GM21576 (cell line): ENCODE measurements around the gene SP140L.
"Not testable (repeated sequence)": the region's sequence is repeated elsewhere in the genome, so short reads cannot be mapped to it uniquely, and the experiment has no call there.

Source experiments
- ATAC-seq: cut with Tn5 transposase; IDR thresholded peaks from one replicate; pipeline ENCODE4 v1.9.1; 2021; ENCODE audit warnings: mild to moderate bottlenecking, moderate library complexity; ENCODE audit not compliant: unreplicated experiment

SP140L gene

DNA sequence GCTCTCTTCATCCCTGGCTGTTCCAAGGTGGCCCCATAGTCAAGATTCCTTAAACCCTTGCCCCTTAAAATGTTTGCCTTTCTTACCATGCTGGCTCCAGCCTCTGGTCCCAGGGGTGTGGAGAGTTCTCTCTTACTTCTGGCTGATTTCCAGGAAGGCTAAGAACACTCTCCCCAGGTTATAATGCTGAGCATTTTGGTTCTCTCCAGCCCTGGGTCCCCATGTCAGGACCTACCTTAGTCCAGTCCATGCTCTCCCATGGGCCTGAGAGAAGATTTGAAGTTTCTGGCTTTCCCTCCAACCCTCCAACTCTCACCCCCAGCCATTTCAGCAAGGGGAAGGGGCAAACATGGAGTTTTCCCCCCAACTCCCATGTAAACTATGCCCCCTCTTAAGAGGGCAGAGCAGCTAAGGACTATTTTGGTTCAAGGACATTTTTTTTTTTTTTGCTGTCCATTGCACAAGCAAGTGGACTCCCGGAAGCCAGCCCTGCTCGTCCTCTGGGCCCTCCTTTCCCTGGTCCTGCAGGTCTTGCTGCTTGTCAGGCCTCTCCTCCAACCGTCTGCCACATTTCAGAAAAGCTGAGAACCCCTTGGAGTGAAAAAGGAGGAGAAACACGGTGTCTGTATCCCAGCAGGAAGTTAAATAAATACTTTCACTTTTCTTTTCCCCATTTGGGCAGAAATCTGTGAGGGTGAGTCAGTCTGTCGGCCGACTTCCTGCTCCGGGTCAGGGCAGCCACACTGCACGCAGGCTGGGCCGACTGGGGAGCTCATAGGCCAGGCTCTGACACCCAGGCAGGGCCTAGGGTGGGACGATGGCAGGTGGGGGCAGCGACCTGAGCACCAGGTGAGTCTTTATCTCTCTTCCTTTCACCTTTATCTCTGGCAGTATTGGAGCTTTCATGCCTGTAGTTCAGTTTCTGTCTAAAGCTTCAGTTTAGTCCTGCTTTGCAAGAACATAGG lies at the start of gene SP140L:
SP140L (plus strand) TSS at position 741 of the 965 bp plus-strand sequence; CDS start at position 818, 77 bp downstream.
- peak; percentile 87 for ATAC-seq

DNA sequence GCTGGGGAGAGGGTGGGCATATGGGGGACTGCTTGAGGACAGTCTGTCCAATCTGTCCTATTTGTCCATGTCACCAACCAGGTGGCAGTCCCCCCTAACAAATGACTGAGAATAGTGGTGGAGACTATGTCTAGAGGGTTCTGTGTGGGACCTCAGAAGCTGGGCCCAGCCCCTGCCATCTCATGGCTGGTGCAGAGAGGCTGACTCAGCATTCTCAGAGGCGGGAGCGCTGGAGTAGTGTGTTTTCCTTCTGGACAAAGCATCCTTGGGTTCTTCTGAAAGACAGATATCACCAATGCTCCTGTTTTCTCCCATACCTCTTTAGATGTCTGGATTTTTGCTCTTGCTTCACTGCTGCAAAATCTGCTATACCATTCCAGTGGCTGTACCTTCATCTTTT lies 44.1 kb upstream of the SP140L start:
- no peak for ATAC-seq

DNA sequence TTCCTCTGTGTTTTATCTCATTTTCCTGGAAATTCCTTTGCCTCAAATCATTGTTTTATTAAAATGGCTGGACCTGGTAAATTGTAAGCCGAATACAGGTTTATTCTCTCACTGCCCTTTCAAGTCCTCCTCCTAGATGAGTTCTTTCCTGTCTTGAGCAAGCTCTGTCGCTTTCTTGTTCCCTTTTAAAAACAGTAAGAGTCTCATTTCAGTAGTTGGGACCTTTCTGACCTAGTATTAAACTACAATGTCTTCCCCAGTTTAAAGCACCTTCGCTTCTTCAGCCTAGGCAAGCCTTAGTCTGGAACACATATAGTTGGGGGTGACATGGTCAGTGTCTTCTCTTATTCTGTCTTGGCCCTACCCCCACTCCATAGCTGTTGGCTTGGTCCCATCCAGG lies 40.9 kb upstream of the SP140L start:
- no peak for ATAC-seq

DNA sequence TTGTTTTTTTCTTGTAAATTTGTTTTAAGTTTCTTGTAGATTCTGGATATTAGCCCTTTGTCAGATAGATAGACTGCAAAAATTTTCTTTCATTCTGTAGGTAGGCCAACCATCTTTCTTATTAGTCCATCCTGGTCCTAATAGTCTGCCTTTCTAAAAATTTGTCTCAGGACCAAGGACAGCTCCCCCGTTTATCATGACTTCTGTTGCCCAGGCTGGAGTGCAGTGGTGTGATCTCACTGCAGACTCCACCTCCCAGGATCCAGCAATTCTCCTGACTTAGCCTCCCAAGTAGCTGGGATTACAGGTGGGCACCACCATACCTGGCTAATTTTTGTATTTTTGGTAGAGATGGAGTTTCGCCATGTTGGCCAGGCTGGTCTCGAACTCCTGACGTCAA lies 37.7 kb upstream of the SP140L start:
- not testable (repeated sequence) for ATAC-seq

DNA sequence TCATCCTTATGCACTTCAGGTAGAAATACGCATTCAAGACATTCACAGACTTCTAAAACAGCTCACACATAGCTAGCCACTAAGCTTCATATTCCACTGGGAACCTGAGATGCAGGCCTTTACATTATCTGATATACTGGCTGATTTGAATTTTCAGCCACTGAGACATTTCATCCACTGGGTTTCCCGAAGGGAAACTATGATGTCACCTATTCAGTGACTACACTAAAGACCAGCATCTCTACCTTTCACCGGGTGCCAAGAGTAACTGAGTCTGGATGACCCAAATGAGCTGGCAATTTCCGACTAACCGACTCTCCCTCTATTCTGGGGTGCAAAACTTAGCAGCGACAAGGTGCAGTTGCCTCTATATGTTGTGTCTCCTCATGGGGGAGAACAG lies 31.8 kb upstream of the SP140L start:
- ATAC-seq: no peak

DNA sequence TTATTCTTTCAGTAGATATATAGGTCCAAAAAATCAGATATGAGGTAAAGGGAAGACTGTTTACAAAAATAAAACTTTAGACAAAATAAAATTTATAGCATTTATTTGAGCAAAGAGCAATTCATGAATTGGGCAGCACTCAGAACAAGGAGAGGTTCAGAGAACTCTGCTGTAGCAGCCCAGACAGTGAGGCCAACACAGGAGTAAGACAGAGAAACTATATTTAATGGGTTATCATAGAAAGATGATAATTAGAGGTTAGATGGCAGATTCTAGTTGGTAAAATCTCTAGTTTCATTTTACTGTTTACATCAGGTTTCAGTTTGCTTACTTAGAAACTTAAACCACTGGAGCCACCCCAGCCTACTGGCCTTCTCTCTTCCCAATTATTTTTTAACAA lies 30.1 kb upstream of the SP140L start:
- ATAC-seq: no peak

DNA sequence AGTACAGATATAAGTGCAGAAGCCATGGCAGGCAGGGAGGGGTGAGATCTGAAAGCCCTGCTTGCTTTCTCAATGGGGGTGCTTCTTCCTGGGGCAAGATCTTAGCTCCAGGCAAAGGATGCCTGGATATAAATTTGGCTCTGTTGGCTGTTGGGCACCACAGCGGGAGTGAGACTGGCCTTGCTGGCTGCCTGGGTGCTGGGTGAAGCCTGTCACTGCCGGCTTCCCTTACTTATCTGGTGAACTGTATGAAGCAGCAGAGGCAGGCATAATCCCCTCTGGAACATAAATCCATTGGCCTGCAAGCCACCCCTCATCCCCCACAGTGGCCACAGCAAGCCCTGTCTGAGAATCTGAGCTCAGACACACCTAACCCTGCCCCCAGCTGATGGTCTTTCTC lies 27.4 kb upstream of the SP140L start:
- ATAC-seq: no peak

DNA sequence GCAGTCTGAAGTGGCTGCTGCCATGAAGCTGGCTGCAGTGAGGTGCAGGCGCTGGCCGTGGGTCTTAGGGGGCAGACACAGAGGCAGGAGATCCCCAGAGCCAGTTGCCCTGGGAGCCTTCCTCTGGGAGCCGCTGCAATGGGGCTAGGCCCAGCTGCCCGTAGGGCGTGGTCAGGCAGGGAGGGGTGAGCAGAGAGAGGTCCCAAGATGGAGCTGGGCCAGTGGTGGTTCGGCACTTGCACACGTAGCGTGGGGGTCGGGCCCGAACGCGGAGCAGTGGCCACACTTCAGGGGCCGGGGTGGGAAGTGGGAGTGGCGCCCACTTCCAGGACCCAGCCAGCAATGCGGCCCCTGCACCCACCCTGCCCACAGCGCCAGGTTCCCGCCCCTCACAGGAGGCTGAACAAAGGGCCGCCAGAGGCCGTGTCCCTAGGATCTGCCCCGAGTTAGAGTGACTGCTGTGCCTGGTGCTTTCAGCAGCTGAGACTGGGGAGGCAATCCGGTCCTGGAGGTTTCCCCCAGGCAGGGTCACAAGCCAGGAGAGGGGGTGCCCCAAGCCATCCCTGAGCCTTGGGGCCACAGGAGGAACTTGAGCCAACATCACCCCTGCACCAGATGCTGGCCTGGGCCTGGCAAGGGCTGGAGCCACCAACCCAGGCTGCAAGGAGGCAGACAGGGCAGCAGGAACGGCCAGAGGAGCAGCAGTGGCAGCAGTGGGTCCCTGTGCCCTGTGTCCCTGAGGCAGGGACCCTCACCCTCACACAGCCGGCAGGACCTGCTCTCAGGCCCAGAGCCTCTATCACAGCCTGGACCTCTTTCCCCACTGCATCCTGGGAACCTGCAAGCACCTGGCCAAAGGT lies 21.3 kb upstream of the SP140L start:
- ATAC-seq: no peak

DNA sequence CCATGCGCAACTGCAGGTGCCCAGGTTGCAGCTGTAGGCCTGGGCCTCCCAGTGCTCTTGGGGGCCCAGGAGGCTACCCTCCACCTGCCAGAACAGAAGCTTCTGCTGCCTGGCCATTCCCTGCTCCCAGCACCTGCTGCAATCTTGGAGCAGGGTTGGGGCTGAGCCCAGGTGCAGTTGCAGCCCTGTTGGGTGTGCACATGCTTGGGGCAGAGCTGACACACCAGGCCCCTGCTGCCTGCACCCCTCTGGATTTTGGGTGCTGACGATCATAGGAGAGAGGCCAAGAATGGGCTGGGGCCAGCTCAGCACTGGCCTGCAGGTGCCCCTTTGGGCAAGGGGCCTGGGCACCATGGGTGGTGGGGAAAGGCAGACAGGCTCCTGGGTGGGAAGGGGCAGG lies 20.5 kb upstream of the SP140L start:
- ATAC-seq: no peak

DNA sequence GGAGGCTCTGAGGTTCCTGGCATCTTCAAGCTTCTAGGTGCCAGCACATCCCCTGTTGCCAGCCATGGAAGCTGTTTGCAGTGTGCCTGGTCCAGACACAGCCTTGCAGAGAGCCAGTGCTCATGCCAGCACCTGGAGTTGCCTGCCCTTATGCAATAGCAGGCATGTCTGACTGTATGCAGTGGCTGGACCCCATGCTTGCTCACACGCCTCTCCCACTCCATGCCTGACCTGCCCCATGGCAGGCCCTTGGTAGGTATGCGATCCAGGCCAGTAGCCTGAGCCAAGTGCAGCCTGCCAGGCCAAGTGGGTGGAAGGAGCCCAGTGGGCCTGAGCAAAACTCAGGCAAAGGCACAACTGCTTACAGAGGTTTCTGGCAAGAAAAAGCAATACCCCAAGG lies 19.5 kb upstream of the SP140L start:
- no peak for ATAC-seq

DNA sequence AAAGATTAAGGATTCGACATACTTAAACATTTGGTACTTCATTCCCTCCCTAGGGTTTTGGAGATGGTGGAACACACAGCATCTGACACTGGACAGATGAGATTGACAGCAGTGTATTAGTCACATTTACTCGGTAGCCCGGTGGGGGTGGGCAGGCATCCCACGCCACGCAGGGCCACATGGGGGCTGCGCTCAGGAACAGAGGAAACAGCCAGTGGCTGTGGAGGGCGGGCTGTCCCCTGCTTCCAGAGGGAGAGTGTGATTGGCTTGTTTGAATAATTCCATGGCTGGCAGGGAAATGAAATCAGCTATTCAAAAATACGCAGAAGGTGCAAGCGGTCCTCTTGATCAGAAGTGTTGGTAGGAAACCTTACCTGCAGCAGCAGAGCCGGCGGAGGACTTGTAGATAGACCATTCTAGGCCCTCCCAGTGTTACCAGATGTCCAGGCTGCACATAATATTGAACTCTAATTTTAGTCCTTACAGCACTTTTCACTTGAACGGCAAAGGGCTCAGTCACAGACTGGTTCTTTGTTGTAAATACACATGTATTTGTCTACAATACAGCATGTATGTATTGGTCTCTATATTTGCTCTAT lies 18.5 kb upstream of the SP140L start:
- ATAC-seq: no peak

DNA sequence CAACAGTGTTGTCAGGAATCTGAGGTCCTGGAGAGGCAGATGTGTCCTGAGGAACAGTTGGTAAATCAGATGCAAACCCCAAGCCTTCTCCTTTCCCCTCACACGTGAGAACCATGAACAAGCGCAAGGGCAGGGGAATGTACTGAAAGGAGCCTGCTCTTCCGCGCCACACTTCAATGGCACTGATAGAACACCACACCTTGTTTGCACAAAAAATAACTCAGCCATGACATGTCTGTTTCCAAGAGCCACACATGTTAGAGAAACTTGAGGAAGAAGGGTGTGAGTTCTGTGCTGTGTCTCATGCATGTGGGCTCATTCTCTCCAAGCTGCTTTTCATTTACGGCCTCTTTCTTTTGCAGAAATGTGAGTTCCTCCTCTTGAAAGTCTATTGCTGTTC lies 16.2 kb upstream of the SP140L start:
- ATAC-seq: not testable (repeated sequence)

DNA sequence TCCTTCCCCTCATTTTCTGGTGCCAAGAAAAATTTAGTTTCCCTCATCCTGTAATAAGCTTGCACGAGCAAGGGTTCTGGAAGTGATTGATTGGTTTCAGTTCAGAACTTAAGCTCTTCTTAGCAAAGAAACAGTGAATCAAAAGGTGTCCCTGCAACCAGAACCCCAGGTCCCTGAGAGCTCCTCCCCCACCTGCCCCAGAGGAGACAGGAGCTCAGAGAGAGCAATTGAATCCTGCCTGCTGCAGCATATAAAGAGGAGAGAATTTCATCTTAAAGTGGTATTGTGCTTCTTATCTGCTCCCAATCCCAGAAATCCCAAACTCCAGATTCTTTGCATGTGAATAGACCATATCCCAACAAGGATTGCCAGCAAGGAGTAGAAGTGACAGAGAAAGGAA lies 15.4 kb upstream of the SP140L start:
- not testable (repeated sequence) for ATAC-seq

DNA sequence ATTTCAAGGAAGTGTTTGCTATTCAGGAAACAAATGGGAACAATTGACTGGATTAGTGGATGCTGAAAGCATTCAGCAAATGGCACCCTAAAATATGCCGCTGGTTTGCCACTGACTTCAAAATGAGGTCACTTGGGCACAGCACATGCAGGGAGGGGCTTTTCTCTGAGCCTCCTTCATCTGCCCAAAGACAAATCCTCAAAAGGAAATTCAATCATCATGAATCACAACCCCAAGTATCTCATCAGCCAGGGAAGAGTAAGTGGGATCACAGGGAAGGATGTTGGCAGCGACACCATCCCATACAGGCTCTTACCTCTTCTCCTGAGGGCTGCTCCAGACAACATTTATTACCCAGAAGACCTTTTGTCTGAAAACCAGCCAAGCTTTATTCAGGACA lies 14.4 kb upstream of the SP140L start:
- no peak for ATAC-seq

DNA sequence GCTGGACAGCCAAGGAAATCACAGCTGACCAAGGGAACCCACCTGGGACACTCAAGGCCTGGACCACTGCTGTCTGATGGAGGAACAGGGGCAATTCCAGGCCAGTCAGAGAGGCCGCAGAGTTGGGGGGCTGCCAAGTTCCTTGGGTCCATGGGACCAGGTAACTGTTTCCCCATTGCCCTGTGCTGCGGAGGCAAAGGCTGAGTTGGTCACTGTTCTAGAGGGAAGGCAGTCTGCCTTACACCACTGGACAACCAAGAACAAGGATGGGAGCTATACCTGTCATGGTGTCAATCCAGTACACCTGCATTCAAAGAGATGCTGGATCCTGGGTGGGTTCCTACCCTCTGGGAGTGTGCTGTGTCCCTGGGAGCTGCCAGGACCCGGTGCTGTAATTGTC lies 9.6 kb upstream of the SP140L start:
- no peak for ATAC-seq

DNA sequence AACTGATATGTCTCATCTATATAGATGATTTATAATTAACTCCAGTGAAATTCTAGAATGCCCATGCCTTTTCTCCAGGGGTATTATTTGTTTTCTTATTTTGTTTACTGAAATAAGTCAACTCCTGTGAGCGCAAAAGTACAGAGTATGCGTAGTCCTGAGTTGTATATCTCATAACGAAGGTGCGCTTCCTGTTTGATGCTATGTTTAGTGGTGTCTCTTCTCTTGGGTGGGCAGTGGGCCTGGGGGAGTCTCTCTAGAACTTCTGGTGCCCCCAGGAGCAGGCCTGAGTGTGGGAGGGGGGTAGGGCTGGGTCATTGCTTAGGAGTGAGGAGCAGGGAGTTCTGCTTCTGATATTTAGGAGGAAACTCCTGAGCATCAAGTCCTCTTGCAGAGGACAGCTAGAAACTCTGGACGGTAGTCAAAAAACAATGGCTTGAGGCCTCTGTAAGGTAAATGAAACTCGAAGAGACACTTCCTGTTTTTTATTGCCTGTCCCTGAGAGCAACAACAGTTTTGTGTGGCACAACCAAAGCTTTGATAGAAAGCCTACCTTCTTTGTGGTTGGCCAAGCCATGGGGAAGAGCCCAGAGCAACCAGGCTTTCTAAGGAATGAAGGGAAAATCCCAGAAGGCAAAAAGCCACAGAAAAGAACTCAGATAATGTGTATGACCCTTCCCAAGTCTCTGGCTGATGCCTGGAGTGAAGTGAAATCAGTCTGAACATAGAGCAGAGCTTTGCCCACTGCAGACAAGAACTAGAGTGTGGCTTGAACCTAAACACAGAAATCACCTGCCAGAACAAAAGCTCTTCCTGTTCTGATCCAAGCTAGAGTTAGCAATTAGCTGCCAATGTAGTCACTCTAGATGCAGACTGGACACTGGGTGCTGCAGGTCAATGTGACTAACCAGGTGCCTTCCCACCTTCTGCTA lies 8.5 kb upstream of the SP140L start:
- peak; percentile 40 for ATAC-seq

DNA sequence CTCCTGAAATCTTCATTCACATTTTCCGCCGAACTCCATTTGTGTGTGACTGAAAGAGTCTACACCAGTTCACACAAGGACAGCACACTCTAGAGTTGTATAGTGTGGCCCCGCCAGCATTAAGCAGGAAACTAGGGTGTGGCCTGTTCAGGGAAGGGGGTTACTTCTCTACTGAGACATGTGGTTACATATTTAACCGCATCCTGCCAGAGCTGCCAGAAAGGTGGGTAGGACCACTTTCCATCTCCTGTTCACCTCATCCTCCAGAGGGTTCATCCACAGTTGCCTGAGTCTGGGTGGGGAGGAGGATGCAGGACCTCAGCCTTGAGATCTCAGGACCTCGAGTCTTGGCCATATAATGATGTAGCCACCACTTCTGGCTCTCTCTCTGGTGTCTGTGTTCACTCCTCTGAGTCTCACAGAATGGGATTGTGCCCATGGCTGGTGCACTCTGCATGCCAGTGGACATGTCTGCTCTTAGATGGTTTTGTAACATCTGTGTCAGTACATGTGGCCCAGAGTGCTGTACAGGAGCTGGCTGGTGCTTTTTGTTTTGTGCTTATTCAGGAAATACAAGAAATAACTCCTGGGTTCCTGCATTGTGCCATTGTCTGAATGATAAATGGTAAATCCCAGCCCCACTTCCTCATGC lies 7.7 kb upstream of the SP140L start:
- peak; percentile 81 for ATAC-seq

DNA sequence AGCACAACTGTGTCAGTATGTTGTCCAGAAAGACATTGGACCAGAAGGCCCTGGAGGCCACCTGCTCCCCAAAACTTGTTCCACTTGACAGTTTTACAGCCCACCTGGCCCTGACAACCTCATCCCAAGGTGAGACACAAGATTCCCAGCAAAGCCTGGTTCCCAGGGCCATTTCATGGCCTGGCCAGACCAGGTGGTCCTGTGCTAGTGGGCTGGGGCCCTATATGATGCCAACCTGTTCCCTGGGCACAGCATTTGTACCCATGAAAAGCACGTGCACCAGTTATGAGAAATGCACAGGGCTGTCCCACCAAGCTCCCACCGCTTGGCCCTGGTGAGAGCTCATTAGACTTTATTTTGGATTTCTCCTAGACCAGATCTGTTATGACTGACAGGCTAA lies 6.0 kb upstream of the SP140L start:
- ATAC-seq: no peak

DNA sequence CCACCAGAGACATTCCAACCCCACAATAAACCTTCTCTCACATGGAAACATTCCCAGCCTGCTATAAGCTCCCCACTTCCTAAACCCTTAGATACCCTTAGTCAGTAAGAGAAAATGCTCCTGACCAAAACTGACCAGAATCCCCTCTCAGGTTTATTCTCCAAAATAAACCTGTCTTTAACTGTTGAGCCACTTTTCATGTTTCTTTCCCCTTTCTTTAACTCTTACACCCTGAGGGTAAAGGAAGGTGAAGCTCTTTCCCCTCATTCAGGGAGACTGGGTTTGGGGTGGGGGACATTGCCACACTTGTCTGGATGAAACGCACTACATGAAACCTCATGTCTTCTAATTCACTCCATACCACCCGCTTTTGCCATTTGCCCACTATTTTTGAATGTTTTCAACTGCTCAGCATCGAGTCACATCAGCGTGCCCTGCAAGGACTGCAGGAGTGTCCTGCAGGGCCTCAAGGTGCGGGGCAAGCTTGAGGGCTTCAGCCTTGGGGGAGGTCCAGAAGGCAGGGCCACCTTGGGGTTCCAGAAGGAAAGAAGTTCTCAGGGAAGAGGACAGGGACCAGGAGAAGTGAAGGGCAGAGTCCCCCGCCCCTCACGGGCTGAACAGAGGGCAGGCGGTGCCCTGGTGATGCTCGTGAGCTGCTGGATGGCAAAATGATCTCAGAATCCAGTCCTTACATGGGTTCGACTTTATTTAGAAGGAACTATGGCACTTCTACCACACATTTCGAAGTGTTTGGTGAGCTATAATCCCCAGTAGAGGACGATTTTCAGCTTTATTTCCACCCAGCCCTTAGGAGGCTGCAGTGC lies 4.2 kb upstream of the SP140L start:
- no peak for ATAC-seq
